22Rv1 (cell line): ENCODE measurements around the gene LRRFIP1.

Source experiments
- CTCF ChIP-seq: fragments of 450-650 bp; IDR thresholded peaks from 2 replicates; pipeline ENCODE4 v1.5.1; 2017; ENCODE audit warnings: mild to moderate bottlenecking
- ZFX ChIP-seq: fragments of 450-650 bp; IDR thresholded peaks from 2 replicates; pipeline ENCODE4 v1.6.1; 2017; ENCODE audit warnings: antibody characterized with exemption, borderline replicate concordance

GRCh38 chr2:237759176-237759575 lies 131.8 kb downstream of the LRRFIP1 start:
- TF ChIP-seq CTCF (no peak), ZFX (no peak)
